Neuronal stem cell (in vitro differentiated cells): ENCODE results near the gene PLD5.
A peak's percentile ranks its signal among the peaks of the same experiment; 100 is the strongest.

Experiments
- DNase-seq: peaks from one replicate; pipeline ENCODE4 v3.0.0-alpha.2; 2013; ENCODE audit warnings: low spot score
- H2AFZ ChIP-seq: one replicate; pipeline ENCODE4 v1.6.1; 2013; ENCODE audit warnings: mild to moderate bottlenecking, low read length, inconsistent platforms
- H2AK5ac ChIP-seq: 2 replicates; pipeline ENCODE4 v1.6.1; 2013; ENCODE audit warnings: low read depth, mild to moderate bottlenecking, inconsistent platforms, low read length, moderate library complexity, mixed read lengths
- H2BK120ac ChIP-seq: 2 replicates; pipeline ENCODE4 v1.6.1; 2013; ENCODE audit warnings: low read depth, mild to moderate bottlenecking, inconsistent platforms, low read length, moderate library complexity, mixed read lengths
- H2BK12ac ChIP-seq: one replicate; pipeline ENCODE4 v1.6.1; 2013; ENCODE audit warnings: low read length, inconsistent platforms
- H2BK15ac ChIP-seq: 2 replicates; pipeline ENCODE4 v1.6.1; 2013; ENCODE audit warnings: mild to moderate bottlenecking, low read length, inconsistent platforms, mixed read lengths
- H2BK5ac ChIP-seq: one replicate; pipeline ENCODE4 v1.6.1; 2013; ENCODE audit warnings: inconsistent platforms, mild to moderate bottlenecking, low read length, moderate library complexity
- H3K14ac ChIP-seq: one replicate; pipeline ENCODE4 v1.6.1; 2013; ENCODE audit warnings: low read length, inconsistent platforms
- H3K18ac ChIP-seq: 2 replicates; pipeline ENCODE4 v1.6.1; 2013; ENCODE audit warnings: low read length, inconsistent platforms
- H3K23ac ChIP-seq: 2 replicates; pipeline ENCODE4 v1.6.1; 2013; ENCODE audit warnings: low read depth, mild to moderate bottlenecking, mixed read lengths, low read length, inconsistent platforms; ENCODE audit not compliant: poor library complexity
- H3K27ac ChIP-seq: replicated peaks from 3 replicates; pipeline ENCODE4 v1.5.1; 2013; ENCODE audit warnings: low read length, inconsistent platforms
- H3K27me3 ChIP-seq, 3 experiments: 2 replicates each; pipeline ENCODE4 v1.6.1; 2013; ENCODE audit warnings: low read length in 3 of 3, mild to moderate bottlenecking in 2 of 3, inconsistent platforms in 1 of 3, low read depth in 1 of 3, mixed read lengths in 1 of 3, moderate library complexity in 1 of 3; ENCODE audit not compliant: control insufficient read depth in 3 of 3, insufficient read depth in 3 of 3
- H3K36me3 ChIP-seq, 2 donors: replicated peaks in 1 of 2; 2 replicates each; pipeline ENCODE4 v1.6.1; 2013; ENCODE audit warnings: low read length in 2 of 2; ENCODE audit not compliant: control insufficient read depth in 2 of 2, insufficient read depth in 2 of 2
- H3K4ac ChIP-seq: 2 replicates; pipeline ENCODE4 v1.6.1; 2013; ENCODE audit warnings: inconsistent platforms, mild to moderate bottlenecking, low read length, moderate library complexity
- H3K4me1 ChIP-seq, 2 donors: 1 replicate in 1 of 2; 2 replicates in 1 of 2; pipeline ENCODE4 v1.6.1; 2013; ENCODE audit warnings: low read length in 2 of 2, low read depth in 1 of 2; ENCODE audit not compliant: control insufficient read depth in 2 of 2, insufficient read depth in 1 of 2
- H3K4me2 ChIP-seq: one replicate; pipeline ENCODE4 v1.6.1; 2013; ENCODE audit warnings: mild to moderate bottlenecking, low read length, inconsistent platforms; ENCODE audit not compliant: insufficient read depth, poor library complexity, severe bottlenecking
- H3K4me3 ChIP-seq, 2 donors: 2 replicates each; pipeline ENCODE4 v1.5.1; 2013; ENCODE audit warnings: low read length in 2 of 2, mild to moderate bottlenecking in 2 of 2, inconsistent platforms in 1 of 2, moderate library complexity in 1 of 2
- H3K79me1 ChIP-seq: one replicate; pipeline ENCODE4 v1.6.1; 2013; ENCODE audit warnings: low read depth, mild to moderate bottlenecking, inconsistent platforms, low read length, moderate library complexity
- H3K9ac ChIP-seq: one replicate; pipeline ENCODE4 v1.6.1; 2013; ENCODE audit warnings: mild to moderate bottlenecking, low read depth, low read length, inconsistent platforms; ENCODE audit not compliant: poor library complexity
- H3K9me3 ChIP-seq, 2 donors: replicated peaks in 1 of 2; 2 replicates each; pipeline versions ENCODE3 to v1.6.1; 2013; ENCODE audit warnings: low read length in 2 of 2, mild to moderate bottlenecking in 2 of 2, inconsistent platforms in 1 of 2, low read depth in 1 of 2, mixed read lengths in 1 of 2, moderate library complexity in 1 of 2; ENCODE audit not compliant: control insufficient read depth in 2 of 2, insufficient read depth in 1 of 2
- H4K8ac ChIP-seq: one replicate; pipeline ENCODE4 v1.6.1; 2013; ENCODE audit warnings: low read depth, mild to moderate bottlenecking, inconsistent platforms, low read length, moderate library complexity
- H4K91ac ChIP-seq: one replicate; pipeline ENCODE4 v1.6.1; 2013; ENCODE audit warnings: low read length, low read depth, mild to moderate bottlenecking, inconsistent platforms; ENCODE audit not compliant: poor library complexity
- WGBS, 2 donors: extraction: QIAGEN DNeasy Blood & Tissue Kit; methylation state at CpG; one replicate each; pipeline ENCODE4 v1.1.7; 2013; ENCODE audit warnings: missing lambda C conversion rate in 2 of 2, mixed read lengths in 1 of 2; ENCODE audit not compliant: insufficient read length in 2 of 2, insufficient replicate concordance in 1 of 2; ENCODE audit errors: extremely low coverage in 2 of 2; 5-methylcytosine and 5-hydroxymethylcytosine counted together

PLD5 gene

GRCh38 chr1:242088875-242089274 is 435.6 kb downstream of the PLD5 start:
- Histone ChIP-seq H3K4me1 (peaks cover 0 to 6% of the 10 kb centered on the region in 2 donors), H3K23ac (no peak overlapping the region), H3K79me1 (no peaks in the 10 kb centered on the region), H3K9me3 (no peaks in the 10 kb centered on the region), H3K27me3 (no peaks in the 10 kb centered on the region), H2AFZ (no peak overlapping the region), H2BK120ac (no peak overlapping the region), H2BK5ac (no peak overlapping the region), H2BK15ac (no peak overlapping the region), H3K9ac (no peak overlapping the region), H2BK12ac (no peak overlapping the region), H4K91ac (no peak overlapping the region), H3K27ac (no peak overlapping the region), H3K18ac (no peak overlapping the region), H4K8ac (no peak overlapping the region), H3K4ac (no peak overlapping the region), H3K4me3 (no peak overlapping the region), H2AK5ac (no peak overlapping the region), H3K14ac (no peak overlapping the region), H3K36me3 (no peaks in the 10 kb centered on the region), H3K4me2 (no peak overlapping the region)
- no peak for DNase-seq
- no CpG with 5 or more reads among the region's 2 CpGs for WGBS, 2 donors

DNA sequence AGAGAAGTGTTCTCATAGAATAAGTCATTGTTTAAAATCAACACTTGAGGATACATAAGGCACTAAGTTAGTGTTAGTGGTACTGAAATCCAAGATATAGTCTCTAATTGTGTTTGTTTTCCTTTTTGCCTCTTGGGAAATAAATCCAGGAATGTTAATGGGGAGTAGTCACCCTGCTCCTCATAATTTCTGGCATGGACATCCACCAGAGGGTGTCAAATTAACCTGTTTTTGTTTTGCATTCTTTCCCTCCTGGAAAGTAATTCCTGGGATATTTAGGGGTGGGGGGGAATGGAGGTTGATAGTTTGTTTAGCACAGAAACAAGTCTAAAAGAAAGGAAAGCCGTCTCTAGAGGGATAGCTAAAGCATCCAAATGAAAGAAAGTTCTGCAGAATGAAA is 437.8 kb downstream of the PLD5 start:
- Histone ChIP-seq H3K4me1 (peaks cover 0 to 6% of the 10 kb centered on the region in 2 donors), H3K23ac (no peak overlapping the region), H3K27me3 (no peaks in the 10 kb centered on the region), H2BK15ac (no peak overlapping the region), H3K4me2 (no peak overlapping the region), H2BK12ac (no peak overlapping the region), H3K79me1 (no peaks in the 10 kb centered on the region), H3K27ac (no peak overlapping the region), H3K4ac (no peak overlapping the region), H2AFZ (no peak overlapping the region), H2BK5ac (no peak overlapping the region), H3K14ac (no peak overlapping the region), H4K8ac (no peak overlapping the region), H3K4me3 (no peak overlapping the region), H3K9ac (no peak overlapping the region), H3K18ac (no peak overlapping the region), H2AK5ac (no peak overlapping the region), H3K36me3 (no peaks in the 10 kb centered on the region), H3K9me3 (no peaks in the 10 kb centered on the region), H4K91ac (no peak overlapping the region), H2BK120ac (no peak overlapping the region)
- WGBS, 2 donors: no CpG with 5 or more reads among the region's 1 CpG
- no peak for DNase-seq

DNA sequence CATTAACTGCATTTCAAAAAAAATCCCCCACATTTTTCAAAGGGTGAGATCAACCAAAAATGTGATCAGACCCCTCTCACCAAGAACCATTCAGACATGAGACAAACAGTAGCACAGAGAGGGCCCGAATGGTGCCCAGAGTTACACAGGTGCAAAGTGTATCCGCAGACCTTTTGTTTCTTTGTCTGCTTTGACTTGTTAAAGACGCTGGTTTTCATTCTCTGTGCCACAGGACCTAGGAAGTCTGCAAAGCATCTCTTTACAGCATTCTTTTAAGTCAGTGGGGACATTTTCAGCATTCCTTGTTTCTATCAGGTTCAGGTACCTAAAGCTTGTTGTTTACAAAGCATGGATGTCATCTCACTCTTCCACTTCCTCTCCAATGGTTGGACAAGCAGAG is 438.4 kb downstream of the PLD5 start:
- Histone ChIP-seq H3K4me1 (peaks cover 0 to 6% of the 10 kb centered on the region in 2 donors), H2AFZ (peak overlapping the region; percentile 12), H3K27ac (no peak overlapping the region), H2AK5ac (no peak overlapping the region), H3K9ac (no peak overlapping the region), H3K36me3 (no peaks in the 10 kb centered on the region), H3K9me3 (no peaks in the 10 kb centered on the region), H4K91ac (no peak overlapping the region), H2BK5ac (no peak overlapping the region), H3K27me3 (no peaks in the 10 kb centered on the region), H3K23ac (no peak overlapping the region), H2BK12ac (no peak overlapping the region), H2BK15ac (no peak overlapping the region), H4K8ac (no peak overlapping the region), H3K18ac (no peak overlapping the region), H2BK120ac (no peak overlapping the region), H3K4me2 (no peak overlapping the region), H3K4ac (no peak overlapping the region), H3K14ac (no peak overlapping the region), H3K4me3 (no peak overlapping the region), H3K79me1 (no peaks in the 10 kb centered on the region)
- DNase-seq: peak; percentile 9
- no CpG with 5 or more reads among the region's 3 CpGs for WGBS, 2 donors

- Histone ChIP-seq H3K23ac (no peak overlapping the region), H3K4ac (no peak overlapping the region), H3K4me1 (peaks cover 0 to 6% of the 10 kb centered on the region in 2 donors), H2BK12ac (no peak overlapping the region), H3K9me3 (no peaks in the 10 kb centered on the region), H2BK5ac (no peak overlapping the region), H3K27ac (no peak overlapping the region), H4K91ac (no peak overlapping the region), H2BK120ac (no peak overlapping the region), H4K8ac (no peak overlapping the region), H3K4me2 (no peak overlapping the region), H3K79me1 (no peaks in the 10 kb centered on the region), H3K14ac (no peak overlapping the region), H3K4me3 (no peak overlapping the region), H3K18ac (no peak overlapping the region), H3K27me3 (no peaks in the 10 kb centered on the region), H2AK5ac (no peak overlapping the region), H2BK15ac (no peak overlapping the region), H3K36me3 (no peaks in the 10 kb centered on the region), H3K9ac (no peak overlapping the region), H2AFZ (no peak overlapping the region)
- no peak for DNase-seq
- no CpG with 5 or more reads among the region's 2 CpGs for WGBS, 2 donors
Measured at GRCh38 chr1:242083742-242084141, 440.8 kb downstream of the PLD5 start.
